NCI-H1436 treated with DMSO at 0.1 percent for 48 hours (cell line): ENCODE results near the gene COA8.

ENCODE experiments used
- DNase-seq: peaks from one replicate; lab custom pipeline; 2025; lab: John Stamatoyannopoulos, UW

Gene COA8

GRCh38 chr14:103623308-103623707 is 60.5 kb downstream of the COA8 start:
- no peak for DNase-seq

GRCh38 chr14:103623883-103624482 is 61.2 kb downstream of the COA8 start:
- DNase-seq = no peak

GRCh38 chr14:103624860-103625259 is 62.1 kb downstream of the COA8 start:
- DNase-seq = no peak

GRCh38 chr14:103625356-103626095 is 62.8 kb downstream of the COA8 start:
- DNase-seq = no peak

GRCh38 chr14:103626146-103626850 is 63.5 kb downstream of the COA8 start:
- DNase-seq = no peak

GRCh38 chr14:103627073-103628025 is 64.6 kb downstream of the COA8 start:
- DNase-seq = no peak

GRCh38 chr14:103628221-103628683 is 65.5 kb downstream of the COA8 start:
- DNase-seq = no peak

GRCh38 chr14:103628684-103629502 is 66.1 kb downstream of the COA8 start, which contains the start of gene KLC1:
Gene KLC1 (plus strand): TSS chr14:103629211. CDS start chr14:103654565, 25,354 bp downstream.
- DNase-seq = no peak

GRCh38 chr14:103629503-103630121 is 66.9 kb downstream of the COA8 start:
- DNase-seq = no peak

GRCh38 chr14:103630364-103631108 is 67.8 kb downstream of the COA8 start:
- DNase-seq = no peak

- DNase-seq = no peak
Measured at GRCh38 chr14:103633391-103633790, 70.6 kb downstream of the COA8 start.

GRCh38 chr14:103634156-103634555 is 71.4 kb downstream of the COA8 start:
- no peak for DNase-seq

- no peak for DNase-seq
Measured at GRCh38 chr14:103638594-103638993, 75.8 kb downstream of the COA8 start.
